Measurements from ENCODE around the gene STK32C. TPM values are rescaled to one million over a fixed set of nuclear protein-coding genes. Genes with fewer than 3 reads are reported as not detected.

STK32C gene
- total and polyA plus RNA-seq, 2 donors = 4.8 to 13.6 TPM

- H3K36me3 ChIP-seq (ENCODE audit: insufficient read depth) = no peaks in the 10 kb centered on the region
- WGBS = 87% methylated on average over 11 of the region's 11 CpGs
Measured at GRCh38 chr10:132249226-132249724, 58.5 kb downstream of the STK32C start.

DNA sequence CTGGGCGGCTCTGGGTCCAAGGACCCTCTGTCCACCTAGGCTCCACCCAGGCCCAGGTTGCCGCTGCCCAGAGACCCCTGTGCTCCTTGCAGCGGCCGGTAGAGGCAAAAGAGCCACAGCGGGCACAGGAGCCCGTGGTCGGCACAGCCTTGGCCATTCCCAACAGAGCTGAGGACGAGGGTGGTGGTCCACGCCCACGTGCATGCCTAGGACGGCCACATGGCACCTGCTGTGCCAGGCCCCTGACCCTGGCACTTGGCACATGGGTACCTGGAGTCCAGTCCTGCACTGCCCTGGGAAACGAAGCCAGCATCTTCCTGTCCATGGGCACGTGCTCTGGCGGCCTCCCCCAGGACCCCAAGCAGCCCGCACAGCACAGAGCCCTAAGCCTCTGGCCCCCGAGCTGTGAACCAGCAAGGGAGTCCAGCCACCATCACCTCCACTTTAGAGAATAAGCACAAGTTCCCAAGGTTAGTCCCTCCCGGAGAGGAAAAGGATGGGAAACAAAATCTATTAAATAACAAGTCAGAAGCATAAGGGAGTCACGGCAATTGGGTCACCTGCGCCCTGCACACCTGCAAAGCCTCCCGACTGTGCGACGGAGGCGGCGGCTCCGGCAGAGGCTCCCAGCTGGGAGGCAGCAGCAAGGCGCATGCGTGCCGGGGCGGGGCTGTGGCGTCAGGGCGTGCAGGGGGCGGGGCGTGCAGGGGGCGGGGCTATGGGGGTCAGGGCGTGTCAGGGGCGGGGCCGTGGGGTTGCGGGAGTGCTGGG, 59.1 kb downstream of the STK32C start:
- Histone ChIP-seq H3K36me3 (ENCODE audit: insufficient read depth) (no peaks in the 10 kb centered on the region), H3K4me3 (ENCODE audit: low read depth, low read length) (no peak overlapping the region), H3K27ac (ENCODE audit: low read depth) (no peak overlapping the region), H3K4me1 (ENCODE audit: insufficient read depth) (no peaks in the 10 kb centered on the region)
- DNase-seq (ENCODE audit: extremely low spot score) = no peak
- WGBS = 71% methylated on average over 38 of the region's 38 CpGs

More at GRCh38 chr10:132249226-132249724, 58.5 kb downstream of the STK32C start:
- H3K4me1 ChIP-seq (ENCODE audit: insufficient read depth) = no peaks in the 10 kb centered on the region
- no peak overlapping the region for H3K4me3 ChIP-seq (ENCODE audit: low read depth, low read length)
- no peak overlapping the region for H3K27ac ChIP-seq (ENCODE audit: low read depth)
- no peak for DNase-seq (ENCODE audit: extremely low spot score)

- no peak overlapping the region for H3K4me3 ChIP-seq (ENCODE audit: low read depth, low read length)
- WGBS = 72% methylated on average over 19 of the region's 19 CpGs
- no peaks in the 10 kb centered on the region for H3K36me3 ChIP-seq (ENCODE audit: insufficient read depth)
- H3K4me1 ChIP-seq (ENCODE audit: insufficient read depth) = no peaks in the 10 kb centered on the region
- H3K27ac ChIP-seq (ENCODE audit: low read depth) = no peak overlapping the region
- no peak for DNase-seq (ENCODE audit: extremely low spot score)
Measured at GRCh38 chr10:132247943-132248342, 59.8 kb downstream of the STK32C start.

DNA sequence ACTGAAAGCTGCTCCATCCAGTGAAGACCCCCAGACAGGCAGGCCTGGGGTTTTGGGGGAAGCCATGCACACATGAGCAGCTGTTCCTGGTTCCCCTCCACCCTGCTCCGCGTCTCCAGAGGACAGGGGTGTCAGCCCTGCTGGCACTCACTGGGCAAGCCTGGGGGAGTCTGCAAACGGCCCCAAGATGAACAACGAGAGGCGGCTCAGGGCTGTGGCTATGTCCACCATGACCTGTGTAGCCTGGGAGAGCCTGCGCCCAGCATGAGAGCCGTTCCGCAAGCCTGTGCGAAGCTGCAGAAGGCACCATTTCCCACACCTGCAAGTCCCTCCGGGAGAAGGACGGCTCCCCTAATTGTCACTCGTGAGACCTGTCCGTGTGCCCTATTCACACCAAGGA, 61.5 kb downstream of the STK32C start:
- Histone ChIP-seq H3K4me1 (ENCODE audit: insufficient read depth) (no peaks in the 10 kb centered on the region), H3K4me3 (ENCODE audit: low read depth, low read length) (no peak overlapping the region), H3K36me3 (ENCODE audit: insufficient read depth) (no peaks in the 10 kb centered on the region), H3K27ac (ENCODE audit: low read depth) (no peak overlapping the region)
- 95% methylated on average over 13 of the region's 13 CpGs for WGBS
- DNase-seq (ENCODE audit: extremely low spot score) = no peak

- Histone ChIP-seq H3K4me1 (ENCODE audit: insufficient read depth) (no peaks in the 10 kb centered on the region), H3K4me3 (ENCODE audit: low read depth, low read length) (no peak overlapping the region), H3K27ac (ENCODE audit: low read depth) (no peak overlapping the region), H3K36me3 (ENCODE audit: insufficient read depth) (no peaks in the 10 kb centered on the region)
- no peak for DNase-seq (ENCODE audit: extremely low spot score)
- WGBS = 85% methylated on average over 14 of the region's 14 CpGs
Measured at GRCh38 chr10:132245056-132245455, 62.7 kb downstream of the STK32C start.

DNA sequence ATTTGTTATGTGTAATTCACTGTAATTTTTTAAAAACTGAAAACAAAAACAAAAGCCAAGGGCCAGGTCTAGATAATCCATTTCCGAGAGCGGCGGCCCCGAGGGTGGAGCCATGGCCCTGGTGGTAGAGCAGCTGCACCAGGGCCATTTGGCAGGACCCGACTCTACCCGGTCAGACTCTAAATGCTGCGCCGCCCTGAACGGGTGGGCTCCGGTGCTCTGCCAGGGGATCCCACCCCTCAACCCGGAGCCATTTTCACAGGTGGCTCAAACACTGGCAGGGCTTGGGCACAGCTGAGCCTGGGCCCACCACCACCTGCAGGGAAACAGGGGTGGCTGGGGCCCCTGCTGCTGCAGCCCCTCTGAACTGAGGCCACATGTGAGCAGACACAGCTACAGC, 64.1 kb downstream of the STK32C start:
- no peaks in the 10 kb centered on the region for H3K36me3 ChIP-seq (ENCODE audit: insufficient read depth)
- H3K4me3 ChIP-seq (ENCODE audit: low read depth, low read length) = no peak overlapping the region
- no peak for DNase-seq (ENCODE audit: extremely low spot score)
- no peak overlapping the region for H3K27ac ChIP-seq (ENCODE audit: low read depth)
- no peaks in the 10 kb centered on the region for H3K4me1 ChIP-seq (ENCODE audit: insufficient read depth)
- WGBS = 95% methylated on average over 11 of the region's 11 CpGs

DNA sequence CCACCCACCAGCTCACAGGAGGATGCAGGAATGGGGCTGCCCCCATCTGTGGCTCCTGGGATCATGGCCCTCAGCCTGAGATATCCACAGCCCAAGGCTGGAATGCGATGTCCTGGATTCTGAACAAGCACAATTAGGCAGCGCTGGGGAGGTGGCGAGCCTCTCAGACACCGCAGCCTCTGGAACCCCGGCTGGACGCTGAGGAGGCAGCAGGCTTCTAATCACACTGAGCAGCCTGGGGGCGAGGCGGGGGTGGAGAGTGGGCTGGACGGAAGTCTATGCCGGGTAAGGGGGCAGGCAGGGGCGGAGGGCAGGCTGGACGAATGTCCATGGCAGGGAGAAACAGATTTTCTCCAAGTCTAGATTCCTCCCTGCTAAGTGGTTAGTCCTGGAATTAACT, 64.6 kb downstream of the STK32C start:
- H3K4me3 ChIP-seq (ENCODE audit: low read depth, low read length) = no peak overlapping the region
- WGBS = 88% methylated on average over 12 of the region's 12 CpGs

DNA sequence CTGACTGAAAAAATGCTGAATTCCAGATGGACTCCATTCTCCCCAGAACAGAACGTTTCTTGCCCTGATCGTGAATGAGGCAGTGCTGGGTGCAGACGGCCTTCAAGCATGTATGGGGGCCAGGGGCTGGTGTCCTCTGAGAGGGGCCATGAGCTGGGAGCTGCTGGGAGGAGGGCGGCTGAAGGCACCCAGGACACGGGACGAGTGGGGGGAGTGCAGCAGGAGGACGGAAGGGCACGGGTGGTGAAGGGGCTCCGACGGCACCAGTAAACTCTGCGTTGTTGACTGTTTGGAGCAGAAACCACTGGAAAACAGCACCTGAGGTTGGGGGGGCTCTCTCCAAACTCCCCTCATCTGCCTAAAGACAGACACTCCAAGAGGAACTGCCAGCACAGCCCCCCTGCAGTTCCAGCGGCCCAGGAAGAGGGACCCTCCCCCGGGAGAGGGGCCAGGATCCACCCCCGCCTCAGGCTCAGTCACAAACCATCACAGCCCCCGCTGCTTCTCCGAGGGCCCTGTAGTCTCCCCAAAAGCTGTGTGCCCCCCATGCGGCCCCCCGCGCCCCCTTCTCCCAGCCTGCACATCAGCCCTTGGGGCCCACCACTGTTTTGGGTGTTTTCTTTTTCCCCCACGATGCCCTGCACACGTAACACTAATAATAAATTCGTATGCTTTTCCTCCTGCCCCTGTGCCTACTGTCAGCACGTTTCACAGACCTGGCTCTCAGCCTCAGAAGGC, 65.5 kb downstream of the STK32C start:
- no peak for DNase-seq (ENCODE audit: extremely low spot score)
- no peaks in the 10 kb centered on the region for H3K36me3 ChIP-seq (ENCODE audit: insufficient read depth)
- no peaks in the 10 kb centered on the region for H3K4me1 ChIP-seq (ENCODE audit: insufficient read depth)
- no peak overlapping the region for H3K27ac ChIP-seq (ENCODE audit: low read depth)
- 82% methylated on average over 23 of the region's 23 CpGs for WGBS
- no peak overlapping the region for H3K4me3 ChIP-seq (ENCODE audit: low read depth, low read length)

More for the DNA sequence above, 64.6 kb downstream of the STK32C start:
- Histone ChIP-seq H3K36me3 (ENCODE audit: insufficient read depth) (no peaks in the 10 kb centered on the region), H3K4me1 (ENCODE audit: insufficient read depth) (no peaks in the 10 kb centered on the region), H3K27ac (ENCODE audit: low read depth) (no peak overlapping the region)
- DNase-seq (ENCODE audit: extremely low spot score) = no peak

- H3K4me1 ChIP-seq (ENCODE audit: insufficient read depth) = no peaks in the 10 kb centered on the region
- H3K36me3 ChIP-seq (ENCODE audit: insufficient read depth) = no peaks in the 10 kb centered on the region
- WGBS = 86% methylated on average over 15 of the region's 15 CpGs
- no peak overlapping the region for H3K27ac ChIP-seq (ENCODE audit: low read depth)
- H3K4me3 ChIP-seq (ENCODE audit: low read depth, low read length) = no peak overlapping the region
- DNase-seq (ENCODE audit: extremely low spot score) = no peak
Measured at GRCh38 chr10:132241496-132241895, 66.3 kb downstream of the STK32C start.

GRCh38 chr10:132241086-132241485, 66.7 kb downstream of the STK32C start:
- Histone ChIP-seq H3K36me3 (ENCODE audit: insufficient read depth) (no peaks in the 10 kb centered on the region), H3K27ac (ENCODE audit: low read depth) (no peak overlapping the region), H3K4me1 (ENCODE audit: insufficient read depth) (no peaks in the 10 kb centered on the region), H3K4me3 (ENCODE audit: low read depth, low read length) (no peak overlapping the region)
- 92% methylated on average over 13 of the region's 13 CpGs for WGBS
- no peak for DNase-seq (ENCODE audit: extremely low spot score)

GRCh38 chr10:132240581-132240980, 67.2 kb downstream of the STK32C start:
- Histone ChIP-seq H3K36me3 (ENCODE audit: insufficient read depth) (no peaks in the 10 kb centered on the region), H3K27ac (ENCODE audit: low read depth) (no peak overlapping the region), H3K4me1 (ENCODE audit: insufficient read depth) (no peaks in the 10 kb centered on the region), H3K4me3 (ENCODE audit: low read depth, low read length) (no peak overlapping the region)
- 96% methylated on average over 16 of the region's 16 CpGs for WGBS
- no peak for DNase-seq (ENCODE audit: extremely low spot score)

- DNase-seq (ENCODE audit: extremely low spot score) = no peak
- WGBS = 85% methylated on average over 15 of the region's 15 CpGs
- Histone ChIP-seq H3K4me3 (ENCODE audit: low read depth, low read length) (no peak overlapping the region), H3K27ac (ENCODE audit: low read depth) (no peak overlapping the region), H3K36me3 (ENCODE audit: insufficient read depth) (no peaks in the 10 kb centered on the region), H3K4me1 (ENCODE audit: insufficient read depth) (no peaks in the 10 kb centered on the region)
Measured at GRCh38 chr10:132240156-132240555, 67.6 kb downstream of the STK32C start.

GRCh38 chr10:132239126-132240031, 68.4 kb downstream of the STK32C start:
- Histone ChIP-seq H3K4me3 (ENCODE audit: low read depth, low read length) (no peak overlapping the region), H3K4me1 (ENCODE audit: insufficient read depth) (no peaks in the 10 kb centered on the region), H3K27ac (ENCODE audit: low read depth) (no peak overlapping the region), H3K36me3 (ENCODE audit: insufficient read depth) (no peaks in the 10 kb centered on the region)
- peak; percentile 10 for DNase-seq (ENCODE audit: extremely low spot score)
- 55% methylated on average over 29 of the region's 29 CpGs for WGBS

Measured in urinary bladder (tissue), 4 donors.